ENCODE data around the gene PCSK6. TPM values are rescaled to one million over a fixed set of nuclear protein-coding genes. Genes with fewer than 3 reads are reported as not detected.

PCSK6 gene
- total RNA-seq, 1 donor from 2014 or later, result 8.4 TPM

GRCh38 chr15:101486696-101487459, 2.6 kb downstream of the PCSK6 start:
- Histone ChIP-seq H3K4me3 (ENCODE audit: low read depth, low read length) (no peak overlapping the region), H3K27me3 (ENCODE audit: control insufficient read depth, insufficient read depth, low read length) (peaks cover 14% of the 10 kb centered on the region), H3K36me3 (ENCODE audit: control insufficient read depth, insufficient read depth, low read length) (no peaks in the 10 kb centered on the region)
- no peak for DNase-seq (ENCODE audit: low read depth)
- no peak for TF ChIP-seq CTCF (IDR thresholded peaks at IDR 0.05; ENCODE audit: insufficient read depth, low read length, poor library complexity, severe bottlenecking)

- Histone ChIP-seq H3K36me3 (ENCODE audit: control insufficient read depth, insufficient read depth, low read length) (no peaks in the 10 kb centered on the region), H3K4me3 (ENCODE audit: low read depth, low read length) (no peak overlapping the region), H3K27me3 (ENCODE audit: control insufficient read depth, insufficient read depth, low read length) (peaks cover 9% of the 10 kb centered on the region)
- no peak for TF ChIP-seq CTCF (IDR thresholded peaks at IDR 0.05; ENCODE audit: insufficient read depth, low read length, poor library complexity, severe bottlenecking)
- no peak for DNase-seq (ENCODE audit: low read depth)
These were observed 6.0 kb downstream of the PCSK6 start for GRCh38 chr15:101483462-101483861.

- TF ChIP-seq CTCF (IDR thresholded peaks at IDR 0.05; ENCODE audit: insufficient read depth, low read length, poor library complexity, severe bottlenecking), result no peak
- DNase-seq (ENCODE audit: low read depth), result peak; percentile 9
- no peak overlapping the region for H3K4me3 ChIP-seq (ENCODE audit: low read depth, low read length)
- H3K27me3 ChIP-seq (ENCODE audit: control insufficient read depth, insufficient read depth, low read length), result peaks cover 3% of the 10 kb centered on the region
- no peaks in the 10 kb centered on the region for H3K36me3 ChIP-seq (ENCODE audit: control insufficient read depth, insufficient read depth, low read length)
These were observed 6.8 kb downstream of the PCSK6 start for GRCh38 chr15:101482526-101483371.

- no peak for DNase-seq (ENCODE audit: low read depth)
- no peaks in the 10 kb centered on the region for H3K36me3 ChIP-seq (ENCODE audit: control insufficient read depth, insufficient read depth, low read length)
- TF ChIP-seq CTCF (IDR thresholded peaks at IDR 0.05; ENCODE audit: insufficient read depth, low read length, poor library complexity, severe bottlenecking), result no peak
- no peaks in the 10 kb centered on the region for H3K27me3 ChIP-seq (ENCODE audit: control insufficient read depth, insufficient read depth, low read length)
- H3K4me3 ChIP-seq (ENCODE audit: low read depth, low read length), result no peak overlapping the region
These were observed 7.5 kb downstream of the PCSK6 start for GRCh38 chr15:101481917-101482525.

- Histone ChIP-seq H3K27me3 (ENCODE audit: control insufficient read depth, insufficient read depth, low read length) (no peaks in the 10 kb centered on the region), H3K36me3 (ENCODE audit: control insufficient read depth, insufficient read depth, low read length) (no peaks in the 10 kb centered on the region)
- no peak for TF ChIP-seq CTCF (IDR thresholded peaks at IDR 0.05; ENCODE audit: insufficient read depth, low read length, poor library complexity, severe bottlenecking)
These were observed 8.2 kb downstream of the PCSK6 start for GRCh38 chr15:101481381-101481705.

More at GRCh38 chr15:101481381-101481705, 8.2 kb downstream of the PCSK6 start:
- DNase-seq (ENCODE audit: low read depth), result no peak
- H3K4me3 ChIP-seq (ENCODE audit: low read depth, low read length), result no peak overlapping the region

Data from kidney epithelial cell (primary cell).